ENCODE data around the gene CAMK2B.

CAMK2B gene

GRCh38 chr7:44273681-44274622 is 51.4 kb downstream of the CAMK2B start:
- TF ChIP-seq GATA3 (IDR thresholded peaks at IDR 0.05; ENCODE audit: low read depth, low read length): no peak
- TF ChIP-seq GATA2 (IDR thresholded peaks at IDR 0.05; ENCODE audit: low read depth, low read length): no peak

DNA sequence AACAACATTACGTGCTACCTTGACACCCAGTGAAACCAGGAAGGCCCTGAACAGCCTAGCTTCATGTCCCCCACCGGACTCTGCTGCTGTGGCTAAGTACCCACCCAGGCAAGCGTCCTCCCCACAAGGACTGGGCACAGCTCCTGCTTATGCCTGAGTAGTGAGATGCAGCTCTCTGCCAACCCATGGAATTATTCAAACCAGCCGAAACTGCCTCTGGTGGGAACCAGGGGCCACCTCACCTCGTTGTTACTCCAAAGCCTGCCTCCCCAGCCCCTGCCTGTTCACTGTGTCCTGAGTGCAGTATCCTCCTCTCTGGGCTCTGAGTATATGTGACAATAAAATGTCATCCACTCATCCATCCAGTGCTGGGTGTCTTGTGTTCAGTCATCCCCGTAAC is 52.4 kb downstream of the CAMK2B start:
- no peak for TF ChIP-seq GATA2 (IDR thresholded peaks at IDR 0.05; ENCODE audit: low read depth, low read length)
- TF ChIP-seq GATA3 (IDR thresholded peaks at IDR 0.05; ENCODE audit: low read depth, low read length): no peak

- TF ChIP-seq GATA2 (IDR thresholded peaks at IDR 0.05; ENCODE audit: low read depth, low read length) (no peak), GATA3 (IDR thresholded peaks at IDR 0.05; ENCODE audit: low read depth, low read length) (no peak)
Observed at GRCh38 chr7:44272456-44272855, 52.9 kb downstream of the CAMK2B start.

- no peak for TF ChIP-seq GATA3 (IDR thresholded peaks at IDR 0.05; ENCODE audit: low read depth, low read length)
Observed at GRCh38 chr7:44269943-44270493, 55.4 kb downstream of the CAMK2B start.

GRCh38 chr7:44269417-44269816 is 56.0 kb downstream of the CAMK2B start:
- no peak for TF ChIP-seq GATA2 (IDR thresholded peaks at IDR 0.05; ENCODE audit: low read depth, low read length)
- TF ChIP-seq GATA3 (IDR thresholded peaks at IDR 0.05; ENCODE audit: low read depth, low read length): no peak

GRCh38 chr7:44268671-44269070 is 56.7 kb downstream of the CAMK2B start:
- TF ChIP-seq GATA3 (IDR thresholded peaks at IDR 0.05; ENCODE audit: low read depth, low read length) (no peak), GATA2 (IDR thresholded peaks at IDR 0.05; ENCODE audit: low read depth, low read length) (no peak)

DNA sequence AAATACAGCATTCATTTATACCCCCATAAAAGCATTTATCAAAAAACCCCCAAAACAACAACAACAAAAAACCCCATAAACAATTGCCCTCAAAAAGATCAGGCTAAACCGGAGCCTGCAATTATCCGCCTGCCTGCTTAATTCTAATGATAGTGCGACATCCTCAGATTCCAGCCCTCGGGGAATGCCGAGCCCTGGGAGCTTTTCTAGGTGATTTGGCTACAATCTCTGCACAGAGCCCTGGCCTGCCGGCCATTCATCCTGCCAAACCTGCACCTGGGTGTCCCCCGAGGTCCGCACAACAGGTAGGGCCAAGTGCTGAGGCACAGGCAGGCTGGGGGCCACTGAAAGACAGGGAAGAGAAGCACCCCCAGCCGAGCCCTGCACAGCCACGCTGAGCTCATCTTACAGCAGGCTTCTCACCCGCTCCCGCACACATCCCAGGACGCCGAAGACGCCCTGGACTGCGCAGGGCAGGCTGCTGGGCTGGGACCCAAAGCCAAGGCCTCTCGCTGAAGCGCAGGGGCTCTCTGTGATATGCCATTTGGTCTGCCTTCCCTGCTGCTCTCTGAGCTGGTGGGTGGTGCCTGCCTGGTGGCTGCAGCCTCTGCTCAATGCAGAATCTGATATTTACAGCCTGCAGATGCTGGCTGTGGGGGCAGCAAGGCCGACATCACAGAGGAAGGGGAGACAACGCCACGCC is 57.5 kb downstream of the CAMK2B start:
- no peak for TF ChIP-seq GATA2 (IDR thresholded peaks at IDR 0.05; ENCODE audit: low read depth, low read length)
- TF ChIP-seq GATA3 (IDR thresholded peaks at IDR 0.05; ENCODE audit: low read depth, low read length): no peak

GRCh38 chr7:44267178-44267577 is 58.2 kb downstream of the CAMK2B start:
- no peak for TF ChIP-seq GATA2 (IDR thresholded peaks at IDR 0.05; ENCODE audit: low read depth, low read length)
- no peak for TF ChIP-seq GATA3 (IDR thresholded peaks at IDR 0.05; ENCODE audit: low read depth, low read length)

DNA sequence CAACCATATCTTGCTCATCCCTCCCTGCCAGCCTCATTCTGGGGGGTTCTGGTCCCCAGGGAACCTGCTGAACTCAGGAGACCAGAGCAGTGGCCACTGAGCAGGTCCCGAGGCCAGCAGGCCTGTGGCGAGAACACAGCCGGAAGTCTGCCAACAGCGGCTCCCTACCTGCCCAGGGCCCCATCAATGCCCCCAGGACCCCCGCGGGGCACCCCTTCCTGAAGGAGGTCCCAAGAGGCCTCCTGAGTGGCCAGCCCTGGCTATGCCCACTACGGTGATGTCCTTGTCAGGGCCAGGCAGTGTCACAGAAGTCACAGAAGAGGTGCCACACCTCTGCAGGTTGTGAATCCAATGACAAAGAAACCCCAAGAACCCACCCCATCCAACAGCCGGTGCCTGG is 58.9 kb downstream of the CAMK2B start:
- TF ChIP-seq GATA3 (IDR thresholded peaks at IDR 0.05; ENCODE audit: low read depth, low read length) (no peak), GATA2 (IDR thresholded peaks at IDR 0.05; ENCODE audit: low read depth, low read length) (no peak)

DNA sequence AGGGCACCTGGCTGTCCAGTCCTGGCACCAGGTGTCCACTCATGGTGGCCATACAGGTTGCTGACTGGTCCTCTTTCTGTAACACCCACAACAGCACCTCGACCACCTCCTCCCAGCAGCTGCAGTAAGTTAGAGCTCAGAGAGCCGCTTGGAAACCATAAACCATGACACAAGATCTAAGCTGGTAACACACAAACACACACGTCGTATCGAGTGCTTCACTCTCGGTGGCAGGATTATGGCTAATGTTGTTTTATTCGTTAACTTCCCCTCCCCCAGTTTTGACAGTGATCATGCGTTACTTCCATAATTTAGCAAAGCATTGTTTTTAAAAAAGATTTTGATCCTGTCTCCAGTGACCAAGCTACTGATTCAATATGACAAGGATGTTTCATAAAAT is 59.7 kb downstream of the CAMK2B start:
- TF ChIP-seq GATA3 (IDR thresholded peaks at IDR 0.05; ENCODE audit: low read depth, low read length): no peak
- TF ChIP-seq GATA2 (IDR thresholded peaks at IDR 0.05; ENCODE audit: low read depth, low read length): no peak

- TF ChIP-seq GATA3 (IDR thresholded peaks at IDR 0.05; ENCODE audit: low read depth, low read length) (no peak), GATA2 (IDR thresholded peaks at IDR 0.05; ENCODE audit: low read depth, low read length) (no peak)
Observed at GRCh38 chr7:44264221-44264931, 61.0 kb downstream of the CAMK2B start.

- TF ChIP-seq GATA3 (IDR thresholded peaks at IDR 0.05; ENCODE audit: low read depth, low read length) (no peak), GATA2 (IDR thresholded peaks at IDR 0.05; ENCODE audit: low read depth, low read length) (no peak)
Observed at GRCh38 chr7:44263326-44264082, 61.9 kb downstream of the CAMK2B start.

DNA sequence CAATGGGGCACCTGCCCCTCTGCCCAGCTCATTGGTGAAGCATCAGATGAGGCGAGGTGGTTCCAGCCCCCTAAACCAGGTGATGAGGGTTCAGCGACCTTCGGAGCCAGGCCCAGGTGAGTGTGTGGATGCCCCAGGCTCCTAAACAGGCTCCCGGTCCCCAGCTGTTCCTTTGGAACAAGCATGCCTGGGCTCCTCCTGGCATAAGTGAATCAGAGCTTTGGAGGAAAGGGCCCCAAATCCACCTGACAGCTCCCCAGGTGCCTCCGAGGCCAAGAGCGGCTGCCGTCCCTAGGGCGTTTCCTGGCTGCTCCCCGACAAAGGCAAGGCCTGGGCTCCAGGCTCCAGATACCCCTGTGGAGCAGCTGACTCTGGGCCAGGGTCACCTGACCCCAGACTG is 63.4 kb downstream of the CAMK2B start:
- TF ChIP-seq GATA3 (IDR thresholded peaks at IDR 0.05; ENCODE audit: low read depth, low read length) (no peak), GATA2 (IDR thresholded peaks at IDR 0.05; ENCODE audit: low read depth, low read length) (no peak)
